GM19438 (cell line): Measurements from ENCODE around the gene USP7.
A peak's percentile ranks its signal among the peaks of the same experiment; 100 is the strongest.
"Not testable (repeated sequence)": the region's sequence is repeated elsewhere in the genome, so short reads cannot be mapped to it uniquely, and the experiment has no call there.

Experiments
- ATAC-seq: cut with Tn5 transposase; IDR thresholded peaks from one replicate; pipeline ENCODE4 v1.9.1; 2021; ENCODE audit warnings: low read depth; ENCODE audit not compliant: unreplicated experiment

Gene USP7

GRCh38 chr16:8963821-8964441 lies at the start of gene USP7:
Gene USP7, minus strand, starts transcription at chr16:8963906. Its CDS starts 621 bp downstream, at chr16:8963285.
- peak; percentile 57 for ATAC-seq

GRCh38 chr16:9013508-9013864 lies 49.8 kb upstream of the USP7 start:
- no peak for ATAC-seq

GRCh38 chr16:9012848-9013507 lies 49.3 kb upstream of the USP7 start:
- ATAC-seq = no peak

GRCh38 chr16:9012330-9012729 lies 48.6 kb upstream of the USP7 start:
- ATAC-seq = no peak

- ATAC-seq = peak; percentile 83
These were observed 45.0 kb upstream of the USP7 start for GRCh38 chr16:9008601-9009260.

- ATAC-seq = no peak
These were observed 43.6 kb upstream of the USP7 start for GRCh38 chr16:9007177-9007794.

GRCh38 chr16:9004183-9004582 lies 40.5 kb upstream of the USP7 start:
- no peak for ATAC-seq

- no peak for ATAC-seq
These were observed 40.1 kb upstream of the USP7 start for GRCh38 chr16:9003763-9004162.

- ATAC-seq = no peak
These were observed 39.6 kb upstream of the USP7 start for GRCh38 chr16:9003322-9003721.

- no peak for ATAC-seq
These were observed 38.3 kb upstream of the USP7 start for GRCh38 chr16:9002042-9002441.

- no peak for ATAC-seq
These were observed 37.0 kb upstream of the USP7 start for GRCh38 chr16:9000664-9001063.

- no peak for ATAC-seq
These were observed 36.1 kb upstream of the USP7 start for GRCh38 chr16:8999800-9000199.

- ATAC-seq = no peak
These were observed 34.4 kb upstream of the USP7 start for GRCh38 chr16:8998108-8998507.

GRCh38 chr16:8996891-8997290 lies 33.2 kb upstream of the USP7 start:
- ATAC-seq = no peak

GRCh38 chr16:8990445-8990844 lies 26.7 kb upstream of the USP7 start:
- ATAC-seq = no peak

- no peak for ATAC-seq
These were observed 25.6 kb upstream of the USP7 start for GRCh38 chr16:8989099-8989878.

GRCh38 chr16:8986818-8987191 lies 23.1 kb upstream of the USP7 start:
- ATAC-seq = no peak

- no peak for ATAC-seq
These were observed 22.4 kb upstream of the USP7 start for GRCh38 chr16:8986111-8986510.

- ATAC-seq = no peak
These were observed 19.1 kb upstream of the USP7 start for GRCh38 chr16:8982816-8983215.

- not testable (repeated sequence) for ATAC-seq
These were observed 18.2 kb upstream of the USP7 start for GRCh38 chr16:8981901-8982300.

GRCh38 chr16:8976189-8976588 lies 12.5 kb upstream of the USP7 start:
- not testable (repeated sequence) for ATAC-seq
